GM23338 (cell line): ENCODE results near the gene TENM3. TPM values are rescaled to one million over a fixed set of nuclear protein-coding genes. Genes with fewer than 3 reads are reported as not detected.

Source experiments
- ATAC-seq: fragments of 200-7000 bp; cut with Tn5 transposase; 3 replicates; pipeline ENCODE4 v1.9.1; 2020
- DNase-seq: peaks from one replicate; pipeline ENCODE4 v3.0.0-alpha.2; 2015; ENCODE audit warnings: low spot score
- H2AFZ ChIP-seq: fragments of 200-600 bp; sonication (generic); 2 replicates; pipeline ENCODE4 v1.8.0; 2016; ENCODE audit warnings: antibody characterized with exemption, mild to moderate bottlenecking, moderate library complexity
- H3F3A ChIP-seq: fragments of 200-600 bp; sonication (generic); replicated peaks from 2 replicates; pipeline ENCODE4 v1.8.0; 2017; ENCODE audit warnings: antibody characterized with exemption, mixed run types, low read depth
- H3K27ac ChIP-seq: fragments of 200-600 bp; sonication (generic); 2 replicates; pipeline ENCODE4 v1.6.1; 2016; ENCODE audit warnings: low read depth
- H3K27me3 ChIP-seq: fragments of 200-600 bp; sonication (generic); 2 replicates; pipeline ENCODE4 v1.8.0; 2016; ENCODE audit warnings: mild to moderate bottlenecking, mixed run types, moderate library complexity; ENCODE audit not compliant: insufficient read depth
- H3K36me3 ChIP-seq: fragments of 200-600 bp; sonication (generic); 2 replicates; pipeline ENCODE4 v1.8.0; 2016; ENCODE audit warnings: mild to moderate bottlenecking; ENCODE audit not compliant: insufficient read depth
- H3K4me1 ChIP-seq: fragments of 200-600 bp; sonication (generic); 2 replicates; pipeline ENCODE4 v1.8.0; 2016; ENCODE audit warnings: mild to moderate bottlenecking, moderate library complexity; ENCODE audit not compliant: insufficient read depth
- H3K4me2 ChIP-seq: fragments of 200-600 bp; sonication (generic); 2 replicates; pipeline ENCODE4 v1.7.1; 2017; ENCODE audit warnings: mixed run types
- H3K4me3 ChIP-seq: fragments of 200-600 bp; sonication (generic); 2 replicates; pipeline ENCODE4 v1.6.1; 2016; ENCODE audit warnings: mixed run types
- H3K79me2 ChIP-seq: fragments of 200-600 bp; sonication (generic); replicated peaks from 2 replicates; pipeline ENCODE4 v1.8.0; 2017; ENCODE audit warnings: mild to moderate bottlenecking; ENCODE audit not compliant: insufficient read depth
- H3K9me2 ChIP-seq: fragments of 200-600 bp; sonication (generic); 2 replicates; pipeline ENCODE4 v1.8.0; 2017; ENCODE audit not compliant: insufficient read depth
- H4K20me1 ChIP-seq: fragments of 200-600 bp; sonication (generic); replicated peaks from 2 replicates; pipeline ENCODE4 v1.8.0; 2017; ENCODE audit warnings: mild to moderate bottlenecking; ENCODE audit not compliant: insufficient read depth
- H3K27ac Mint-ChIP-seq: 2 replicates; pipeline ENCODE4 v1.8.0; 2020; ENCODE audit warnings: inconsistent platforms, mild to moderate bottlenecking, moderate library complexity, mixed read lengths
- H3K27me3 Mint-ChIP-seq: 3 replicates; pipeline ENCODE4 v1.8.0; 2022; ENCODE audit warnings: low read depth, mild to moderate bottlenecking, moderate library complexity, mixed read lengths, inconsistent platforms; ENCODE audit not compliant: insufficient read depth, poor library complexity
- H3K36me3 Mint-ChIP-seq: 3 replicates; pipeline ENCODE4 v1.8.0; 2021; ENCODE audit warnings: low read depth, mild to moderate bottlenecking, inconsistent platforms, moderate library complexity, mixed read lengths
- H3K4me1 Mint-ChIP-seq: 3 replicates; pipeline ENCODE4 v1.8.0; 2020; ENCODE audit warnings: mild to moderate bottlenecking, inconsistent platforms, mixed read lengths
- H3K4me3 Mint-ChIP-seq: 3 replicates; pipeline ENCODE4 v1.8.0; 2021; ENCODE audit warnings: moderate library complexity, mild to moderate bottlenecking, inconsistent platforms, mixed read lengths
- H3K9me3 Mint-ChIP-seq: 3 replicates; pipeline ENCODE4 v1.8.0; 2020; ENCODE audit warnings: moderate library complexity, mild to moderate bottlenecking, inconsistent platforms, mixed read lengths
- EZH2 ChIP-seq: fragments of 200-600 bp; sonication (generic); IDR thresholded peaks from one replicate; pipeline ENCODE4 v1.8.0; 2017; ENCODE audit warnings: antibody characterized with exemption, mild to moderate bottlenecking, low read depth; ENCODE audit not compliant: unreplicated experiment
- EZH2phosphoT487 ChIP-seq: fragments of 200-600 bp; sonication (generic); IDR thresholded peaks from one replicate; pipeline ENCODE4 v1.8.1; 2018; ENCODE audit warnings: antibody characterized with exemption; ENCODE audit not compliant: unreplicated experiment
- NANOG ChIP-seq: IDR thresholded peaks from 2 replicates; pipeline ENCODE4 v1.6.1; 2016; ENCODE audit warnings: antibody characterized with exemption, borderline replicate concordance
- REST ChIP-seq: IDR thresholded peaks from one replicate; pipeline ENCODE4 v1.6.1; 2018; ENCODE audit warnings: antibody characterized with exemption; ENCODE audit not compliant: unreplicated experiment
- ZNF114 ChIP-seq: fragments of 250-450 bp; sonication (Bioruptor Pico); IDR thresholded peaks from 2 replicates; pipeline ENCODE4 v1.5.0; 2020; ENCODE audit warnings: mild to moderate bottlenecking, moderate library complexity
- ZNF331 ChIP-seq: fragments of 250-450 bp; sonication (Bioruptor Pico); IDR thresholded peaks from 2 replicates; pipeline ENCODE4 v1.5.0; 2020; ENCODE audit warnings: low read depth, mild to moderate bottlenecking, moderate library complexity
- polyA plus RNA-seq: library from polyadenylated mRNA; unstranded; fragments of >200 nt; fragmentation: Nextera tagmentation; extraction: Ambion mirVana; gene quantifications from 2 replicates; pipeline ENCODE4 v1.2.1, GENCODE V29; 2016
- total RNA-seq: library from RNA; depleted of rRNA; stranded (reverse); fragments of >200 nt; shearing (Covaris generic); gene quantifications from 2 replicates; pipeline ENCODE4 v1.2.3, GENCODE V29; 2014

The TENM3 gene
- total and polyA plus RNA-seq, 2 experiments from 2014 or later = 22.2 to 128 TPM

- peaks cover 48% of the 10 kb centered on the region for H3K4me1 ChIP-seq
- H3F3A ChIP-seq = no peaks in the 10 kb centered on the region
- DNase-seq (peak; percentile 22), ATAC-seq (no peak)
- Mint-ChIP-seq H3K9me3 (no peaks in the 10 kb centered on the region), H3K27ac (no peak overlapping the region), H3K36me3 (no peaks in the 10 kb centered on the region), H3K4me1 (peaks cover 56% of the 10 kb centered on the region), H3K4me3 (no peak overlapping the region), H3K27me3 (peaks cover 4% of the 10 kb centered on the region)
- H3K4me2 ChIP-seq = peak overlapping the region; percentile 37; the same call in 1 of the 2 replicates
- TF ChIP-seq NANOG (0 out of 2 replicates have a peak, but pooled peaks have one; percentile 25), REST (no peak)
- H3K27ac ChIP-seq = peak overlapping the region; percentile 11; the same call in 1 of the 2 replicates
- no peaks in the 10 kb centered on the region for H3K27me3 ChIP-seq
- H3K4me3 ChIP-seq = no peak overlapping the region
- no peaks in the 10 kb centered on the region for H3K36me3 ChIP-seq
- peaks cover 95% of the 10 kb centered on the region for H3K79me2 ChIP-seq
- H2AFZ ChIP-seq = no peak overlapping the region
- no peaks in the 10 kb centered on the region; the same call in 1 of the 2 replicates for H4K20me1 ChIP-seq
- no peaks in the 10 kb centered on the region for H3K9me2 ChIP-seq
Observed at GRCh38 chr4:182453830-182454229, 210.6 kb downstream of the TENM3 start.

DNA sequence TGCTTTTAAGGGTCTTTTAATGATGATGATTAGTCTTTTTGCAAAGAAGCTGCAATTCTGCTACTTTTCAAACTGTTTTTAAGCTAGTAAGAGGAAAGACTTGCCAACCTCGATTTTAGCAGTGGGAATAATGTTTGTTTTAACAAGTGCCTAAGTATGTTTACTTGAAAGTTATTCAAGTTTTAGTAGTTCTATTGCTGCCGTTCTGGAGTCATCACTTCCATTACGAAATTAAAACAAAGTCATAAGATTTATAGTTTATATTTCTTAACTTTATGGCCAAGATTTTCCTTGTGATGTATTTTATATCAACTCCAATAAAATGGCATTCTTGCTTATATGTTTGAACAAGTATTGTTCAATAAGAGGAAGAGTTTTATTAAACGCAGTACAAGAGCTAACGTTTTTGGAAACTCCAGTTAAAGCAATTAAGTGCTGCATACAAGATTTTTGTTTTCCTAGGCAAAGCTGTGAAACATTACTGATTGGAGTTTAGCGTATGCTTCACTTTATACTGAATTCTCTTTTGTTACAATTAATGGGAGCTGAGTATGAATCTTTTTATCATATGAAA lies 211.3 kb downstream of the TENM3 start:
- H3K27me3 ChIP-seq = no peaks in the 10 kb centered on the region
- H3K4me1 Mint-ChIP-seq = peaks cover 59% of the 10 kb centered on the region
- no peaks in the 10 kb centered on the region for H3K36me3 ChIP-seq
- H2AFZ ChIP-seq = no peak overlapping the region
- H3K27ac ChIP-seq = no peak overlapping the region
- no peak for ATAC-seq
- no peak for DNase-seq
- no peaks in the 10 kb centered on the region for H3K9me3 Mint-ChIP-seq
- H3F3A ChIP-seq = no peaks in the 10 kb centered on the region
- H4K20me1 ChIP-seq = peaks cover under 1% of the 10 kb centered on the region; the same call in 1 of the 2 replicates
- TF ChIP-seq NANOG = no peak
- no peak for TF ChIP-seq EZH2phosphoT487
- TF ChIP-seq ZNF114 (CRISPR knock-in tag) = no peak
- TF ChIP-seq ZNF331 (CRISPR knock-in tag) = no peak
- no peak for TF ChIP-seq EZH2
- H3K9me2 ChIP-seq = no peaks in the 10 kb centered on the region
- H3K4me2 ChIP-seq = 0 out of 2 replicates have a peak overlapping the region, but pooled peaks have one; percentile 37
- no peak overlapping the region for H3K4me3 ChIP-seq
- no peaks in the 10 kb centered on the region for H3K36me3 Mint-ChIP-seq
- peaks cover 48% of the 10 kb centered on the region for H3K4me1 ChIP-seq
- no peak overlapping the region for H3K4me3 Mint-ChIP-seq
- no peak overlapping the region for H3K27ac Mint-ChIP-seq
- H3K79me2 ChIP-seq = peaks cover 99% of the 10 kb centered on the region
- peaks cover 4% of the 10 kb centered on the region for H3K27me3 Mint-ChIP-seq
